A549 (cell line): ENCODE results near the gene HTRA3.

ENCODE experiments used
- CTCF ChIP-seq: fragments of >200 bp; sonication (Bioruptor Twin); formaldehyde crosslinking; IDR thresholded peaks from 3 replicates; pipeline ENCODE4 v1.5.1; 2016
- EP300 ChIP-seq, 2 experiments: fragments of >200 bp; sonication (Bioruptor Twin); formaldehyde crosslinking; IDR thresholded peaks; 2 replicates in 1 of 2; 3 replicates in 1 of 2; pipeline ENCODE4 v1.6.1; 2016 to 2017
- FOSL2 ChIP-seq, 2 experiments: fragments of 450-650 bp in 1 of 2; fragments of >200 bp in 1 of 2; sonication (Bioruptor Twin) in 1 of 2; formaldehyde crosslinking; IDR thresholded peaks; 2 replicates each; pipeline versions ENCODE4 v1.5.0 to v1.6.1; 2016 to 2020; ENCODE audit warnings: mild to moderate bottlenecking in 1 of 2, moderate library complexity in 1 of 2
- GATA3 ChIP-seq: IDR thresholded peaks from 2 replicates; pipeline ENCODE4 v1.6.1; 2012; ENCODE audit warnings: borderline replicate concordance
- HDAC2 ChIP-seq: fragments of 200-600 bp; sonication (generic); IDR thresholded peaks from 2 replicates; pipeline ENCODE4 v1.6.1; 2016
- HOXB5 ChIP-seq: fragments of 250-450 bp; sonication (Bioruptor Pico); IDR thresholded peaks from 2 replicates; pipeline ENCODE4 v1.5.0; 2020; ENCODE audit warnings: mild to moderate bottlenecking, moderate library complexity
- JUNB ChIP-seq: fragments of >200 bp; sonication (Bioruptor Twin); formaldehyde crosslinking; IDR thresholded peaks from 2 replicates; pipeline ENCODE4 v1.6.1; 2016
- MYC ChIP-seq: IDR thresholded peaks from 2 replicates; pipeline ENCODE4 v1.6.1; 2012; ENCODE audit warnings: mild to moderate bottlenecking, inconsistent platforms, low read length, improper control_type of control experiment, borderline replicate concordance
- POLR2A ChIP-seq: IDR thresholded peaks from 2 replicates; pipeline ENCODE4 v1.6.1; 2012; ENCODE audit warnings: mild to moderate bottlenecking, low read length
- RFX5 ChIP-seq: fragments of 450-650 bp; IDR thresholded peaks from 2 replicates; pipeline ENCODE4 v1.7.1; 2014; ENCODE audit warnings: antibody characterized with exemption, mild to moderate bottlenecking, moderate library complexity
- TFCP2L1 ChIP-seq: fragments of 250-450 bp; sonication (Bioruptor Pico); IDR thresholded peaks from 2 replicates; pipeline ENCODE4 v1.5.0; 2021; ENCODE audit warnings: mild to moderate bottlenecking

- TF ChIP-seq FOSL2 (IDR thresholded peaks at IDR 0.05): no peak
- no peak for TF ChIP-seq FOSL2 (CRISPR knock-in tag; IDR thresholded peaks at IDR 0.05)
- no peak for TF ChIP-seq CTCF
- no peak for TF ChIP-seq HOXB5 (CRISPR knock-in tag)
- no peak for TF ChIP-seq RFX5
- TF ChIP-seq POLR2A: no peak
- TF ChIP-seq MYC: no peak
- TF ChIP-seq GATA3: no peak
- no peak for TF ChIP-seq HDAC2
- TF ChIP-seq EP300 (IDR thresholded peaks at IDR 0.05): no peak
- TF ChIP-seq JUNB: no peak
- TF ChIP-seq TFCP2L1 (CRISPR knock-in tag): no peak
These were observed 64.3 kb downstream of the HTRA3 start for GRCh38 chr4:8333726-8334460.
